ENCODE data around the gene TRIM65.

TRIM65 gene

DNA sequence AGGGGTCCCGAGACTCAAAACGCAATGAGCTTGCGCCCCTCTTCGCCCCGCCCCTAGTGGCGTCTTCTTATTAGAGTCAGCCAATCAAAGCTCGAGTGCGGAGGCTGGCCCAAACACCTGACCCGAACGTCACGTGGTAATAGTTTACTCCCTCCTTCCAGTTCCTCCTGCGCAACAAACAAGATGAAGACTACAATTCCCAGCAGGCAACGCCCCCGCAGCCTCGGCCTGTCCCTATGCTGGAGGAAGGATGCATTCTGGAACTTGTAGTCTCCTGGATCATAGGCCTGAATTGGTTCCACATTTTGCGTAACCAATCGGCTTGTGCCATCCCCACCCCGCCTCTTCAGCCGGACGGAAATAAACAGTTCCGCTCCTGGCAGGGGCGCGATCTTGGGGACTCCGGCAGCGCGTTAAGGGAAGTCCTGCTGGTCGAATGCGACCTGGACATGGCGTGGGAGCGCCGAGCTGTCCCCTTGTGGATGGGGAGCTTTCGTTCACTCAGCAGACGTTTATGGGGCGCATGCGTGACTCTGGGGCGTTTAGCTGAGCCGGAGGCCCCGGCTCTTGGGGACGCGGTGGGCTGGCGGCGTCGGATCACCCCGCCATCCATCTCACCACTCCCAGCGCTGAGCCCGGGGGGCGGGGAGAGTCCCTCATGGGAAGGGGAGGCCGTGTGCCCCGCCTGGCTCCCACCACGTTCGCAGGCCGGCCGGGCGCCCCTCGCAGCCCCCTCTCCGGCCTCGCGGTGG, 41.3 kb downstream of the TRIM65 start, which contains the start of gene WBP2:
TSS of gene WBP2 (minus strand) at position 26 of the 752 bp plus-strand sequence. CDS start 38 bp downstream, outside the sequence.
- Histone ChIP-seq H3K9ac (ENCODE audit: low read length) (peak within 1 kb of the TSS; percentile 83), H3K4me2 (ENCODE audit: low read depth, low read length, poor library complexity, severe bottlenecking) (peak within 1 kb of the TSS; percentile 96), H3K9me3 (ENCODE audit: insufficient read depth, low read length) (no peaks in the 10 kb centered on the region), H3K4me3 (ENCODE audit: insufficient read depth, low read length, poor library complexity, severe bottlenecking) (peak within 1 kb of the TSS; percentile 72), H3K79me2 (ENCODE audit: insufficient read depth, low read length) (peaks cover 11% of the 10 kb centered on the region; the same call in 1 of the 2 replicates), H3F3A (ENCODE audit: insufficient read depth) (peaks cover 23% of the 10 kb centered on the region), H3K36me3 (ENCODE audit: low read length) (no peaks in the 10 kb centered on the region), H3K27ac (ENCODE audit: low read depth, low read length) (peak within 1 kb of the TSS; percentile 69), H4K20me1 (ENCODE audit: low read depth, low read length) (no peaks in the 10 kb centered on the region), H3K27me3 (ENCODE audit: low read length) (no peaks in the 10 kb centered on the region), H3K9me2 (replicated peaks; ENCODE audit: insufficient read depth, low read length) (no peaks in the 10 kb centered on the region), H2AFZ (ENCODE audit: low read depth, low read length, severe bottlenecking) (peak within 1 kb of the TSS; percentile 57)
- TF ChIP-seq, protein P1, sequence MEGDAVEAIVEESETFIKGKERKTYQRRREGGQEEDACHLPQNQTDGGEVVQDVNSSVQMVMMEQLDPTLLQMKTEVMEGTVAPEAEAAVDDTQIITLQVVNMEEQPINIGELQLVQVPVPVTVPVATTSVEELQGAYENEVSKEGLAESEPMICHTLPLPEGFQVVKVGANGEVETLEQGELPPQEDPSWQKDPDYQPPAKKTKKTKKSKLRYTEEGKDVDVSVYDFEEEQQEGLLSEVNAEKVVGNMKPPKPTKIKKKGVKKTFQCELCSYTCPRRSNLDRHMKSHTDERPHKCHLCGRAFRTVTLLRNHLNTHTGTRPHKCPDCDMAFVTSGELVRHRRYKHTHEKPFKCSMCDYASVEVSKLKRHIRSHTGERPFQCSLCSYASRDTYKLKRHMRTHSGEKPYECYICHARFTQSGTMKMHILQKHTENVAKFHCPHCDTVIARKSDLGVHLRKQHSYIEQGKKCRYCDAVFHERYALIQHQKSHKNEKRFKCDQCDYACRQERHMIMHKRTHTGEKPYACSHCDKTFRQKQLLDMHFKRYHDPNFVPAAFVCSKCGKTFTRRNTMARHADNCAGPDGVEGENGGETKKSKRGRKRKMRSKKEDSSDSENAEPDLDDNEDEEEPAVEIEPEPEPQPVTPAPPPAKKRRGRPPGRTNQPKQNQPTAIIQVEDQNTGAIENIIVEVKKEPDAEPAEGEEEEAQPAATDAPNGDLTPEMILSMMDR (IDR thresholded peaks at IDR 0.05; ENCODE audit: insufficient read depth, low read length, poor library complexity, severe bottlenecking): peak; percentile 55
- no peak for TF ChIP-seq EZH2phosphoT487 (conservative IDR thresholded peaks at IDR 0.05; ENCODE audit: low read length)

DNA sequence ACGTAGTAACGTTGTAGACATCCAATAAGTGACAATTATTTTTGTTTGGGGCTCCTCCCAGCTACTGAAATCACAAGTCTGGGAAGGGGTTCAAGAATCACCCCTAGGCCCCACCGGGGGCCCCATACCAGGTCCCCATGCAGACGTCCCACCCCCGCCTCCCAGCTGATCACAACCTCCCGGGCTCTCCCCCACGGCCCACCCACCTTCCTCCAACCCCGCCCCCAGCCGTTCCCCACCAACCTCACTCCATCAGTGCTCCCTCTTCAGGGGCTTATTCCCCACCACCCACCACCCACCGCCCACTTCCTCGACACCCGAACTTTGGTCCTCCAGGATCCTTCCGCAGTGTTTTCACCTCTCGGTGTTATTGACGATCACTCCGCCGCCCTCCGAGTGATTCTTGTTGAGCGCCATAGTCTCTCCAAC, 41.9 kb downstream of the TRIM65 start:
- Histone ChIP-seq H3K27ac (ENCODE audit: low read depth, low read length) (no peak overlapping the region), H2AFZ (ENCODE audit: low read depth, low read length, severe bottlenecking) (no peak overlapping the region)
- no peak for TF ChIP-seq EZH2phosphoT487 (conservative IDR thresholded peaks at IDR 0.05; ENCODE audit: low read length)
- TF ChIP-seq, protein P1 (IDR thresholded peaks at IDR 0.05; ENCODE audit: insufficient read depth, low read length, poor library complexity, severe bottlenecking): no peak

DNA sequence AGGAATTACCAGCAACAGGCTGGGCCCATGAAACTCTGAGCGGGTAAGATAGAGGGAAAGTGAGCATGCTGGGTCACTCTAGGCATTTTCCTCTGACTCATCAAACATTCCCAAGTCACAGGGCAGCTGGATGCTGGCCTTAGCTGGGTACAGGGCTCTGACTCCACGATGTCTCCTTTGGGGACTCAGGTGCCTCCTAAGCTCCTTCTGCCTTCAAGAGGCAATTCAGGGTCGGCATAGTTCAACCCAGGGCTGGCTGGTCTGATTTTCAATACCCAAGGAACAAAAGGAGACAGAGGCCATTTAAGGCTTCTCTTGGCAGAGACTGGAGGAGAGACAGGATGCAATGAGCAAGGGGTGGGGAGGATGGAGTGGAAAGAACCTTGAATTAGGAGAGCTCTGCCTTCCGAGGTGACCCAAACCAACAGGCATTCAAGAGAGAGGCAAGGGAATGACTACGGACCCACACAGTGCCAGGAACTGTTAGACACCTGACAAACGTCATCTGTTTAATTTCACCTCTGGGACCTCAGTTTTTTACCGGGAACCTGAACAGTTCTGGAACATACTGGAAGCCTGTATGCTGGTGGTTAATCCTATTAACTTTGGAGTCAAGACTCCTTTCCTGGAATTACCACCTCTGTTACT, 42.5 kb downstream of the TRIM65 start:
- Histone ChIP-seq H3K9ac (ENCODE audit: low read length) (peak overlapping the region; percentile 58), H4K20me1 (ENCODE audit: low read depth, low read length) (no peaks in the 10 kb centered on the region), H2AFZ (ENCODE audit: low read depth, low read length, severe bottlenecking) (no peak overlapping the region), H3F3A (ENCODE audit: insufficient read depth) (peaks cover 16% of the 10 kb centered on the region), H3K79me2 (ENCODE audit: insufficient read depth, low read length) (peaks cover 11% of the 10 kb centered on the region; the same call in 1 of the 2 replicates), H3K9me3 (ENCODE audit: insufficient read depth, low read length) (no peaks in the 10 kb centered on the region), H3K4me2 (ENCODE audit: low read depth, low read length, poor library complexity, severe bottlenecking) (peak overlapping the region; percentile 79), H3K36me3 (ENCODE audit: low read length) (no peaks in the 10 kb centered on the region), H3K4me3 (ENCODE audit: insufficient read depth, low read length, poor library complexity, severe bottlenecking) (peak overlapping the region; percentile 65), H3K9me2 (replicated peaks; ENCODE audit: insufficient read depth, low read length) (no peaks in the 10 kb centered on the region), H3K27ac (ENCODE audit: low read depth, low read length) (no peak overlapping the region), H3K27me3 (ENCODE audit: low read length) (no peaks in the 10 kb centered on the region)
- no peak for TF ChIP-seq EZH2phosphoT487 (conservative IDR thresholded peaks at IDR 0.05; ENCODE audit: low read length)
- TF ChIP-seq, protein P1 (IDR thresholded peaks at IDR 0.05; ENCODE audit: insufficient read depth, low read length, poor library complexity, severe bottlenecking): no peak

More for the DNA sequence above, 41.9 kb downstream of the TRIM65 start:
- no peaks in the 10 kb centered on the region for H3K27me3 ChIP-seq (ENCODE audit: low read length)
- H3K79me2 ChIP-seq (ENCODE audit: insufficient read depth, low read length): peaks cover 11% of the 10 kb centered on the region; the same call in 1 of the 2 replicates
- H3K4me2 ChIP-seq (ENCODE audit: low read depth, low read length, poor library complexity, severe bottlenecking): peak overlapping the region; percentile 79
- H3K9me3 ChIP-seq (ENCODE audit: insufficient read depth, low read length): no peaks in the 10 kb centered on the region
- no peaks in the 10 kb centered on the region for H3K36me3 ChIP-seq (ENCODE audit: low read length)
- no peaks in the 10 kb centered on the region for H4K20me1 ChIP-seq (ENCODE audit: low read depth, low read length)
- peak overlapping the region; percentile 58 for H3K9ac ChIP-seq (ENCODE audit: low read length)
- H3K4me3 ChIP-seq (ENCODE audit: insufficient read depth, low read length, poor library complexity, severe bottlenecking): peak overlapping the region; percentile 65
- H3K9me2 ChIP-seq (replicated peaks; ENCODE audit: insufficient read depth, low read length): no peaks in the 10 kb centered on the region
- peaks cover 21% of the 10 kb centered on the region for H3F3A ChIP-seq (ENCODE audit: insufficient read depth)
